Common myeloid progenitor, CD34-positive (primary cell): ENCODE results near the gene PPP1R9B.

ENCODE experiments used
- CTCF ChIA-PET: fragments of 350-600 bp; sonication (Branson Sonifier 250); formaldehyde crosslinking; loops from one replicate; lab custom pipeline; 2021; ENCODE audit warnings: antibody characterized with exemption; lab: Charles Lee
- POLR2A ChIA-PET: fragments of 350-600 bp; sonication (Branson Sonifier 250); formaldehyde crosslinking; loops from one replicate; lab custom pipeline; 2021; ENCODE audit warnings: antibody characterized with exemption; lab: Charles Lee
- DNase-seq, 3 donors: peaks; one replicate each; pipeline versions ENCODE4 v3.0.0 to v3.0.0-alpha.2; 2013
- H3K27ac ChIP-seq, 2 experiments: 1 replicate in 1 of 2; 2 replicates in 1 of 2; pipeline ENCODE4 v1.7.0; 2013; ENCODE audit warnings: inconsistent platforms in 2 of 2, low read length in 2 of 2, mild to moderate bottlenecking in 2 of 2, low read depth in 1 of 2, moderate library complexity in 1 of 2; ENCODE audit not compliant: severe bottlenecking in 2 of 2, insufficient read depth in 1 of 2, poor library complexity in 1 of 2
- H3K27me3 ChIP-seq, 5 experiments: replicated peaks in 2 of 5; 1 replicate in 3 of 5; 2 replicates in 2 of 5; pipeline versions ENCODE4 v1.6.1 to v1.7.0; 2013; ENCODE audit warnings: low read length in 4 of 5, mild to moderate bottlenecking in 2 of 5, moderate library complexity in 2 of 5, inconsistent platforms in 1 of 5; ENCODE audit not compliant: insufficient read depth in 5 of 5, control insufficient read depth in 4 of 5
- H3K36me3 ChIP-seq, 4 experiments: 1 replicate in 2 of 4; 2 replicates in 2 of 4; pipeline versions ENCODE4 v1.6.1 to v1.7.0; 2013; ENCODE audit warnings: low read length in 3 of 4, control low read depth in 1 of 4, mild to moderate bottlenecking in 1 of 4; ENCODE audit not compliant: control insufficient read depth in 4 of 4, insufficient read depth in 4 of 4
- H3K4me1 ChIP-seq, 4 experiments: 1 replicate in 3 of 4; 2 replicates in 1 of 4; pipeline versions ENCODE4 v1.6.1 to v1.7.1; 2013; ENCODE audit warnings: low read length in 3 of 4, mild to moderate bottlenecking in 3 of 4, control low read depth in 1 of 4, inconsistent platforms in 1 of 4, moderate library complexity in 1 of 4; ENCODE audit not compliant: control insufficient read depth in 4 of 4, insufficient read depth in 4 of 4; ENCODE audit errors: control extremely low read depth in 1 of 4
- H3K4me3 ChIP-seq, 7 experiments: 1 replicate in 4 of 7; 2 replicates in 3 of 7; pipeline versions ENCODE4 v1.5.1 to v1.7.0; 2013; ENCODE audit warnings: mild to moderate bottlenecking in 7 of 7, low read length in 6 of 7, moderate library complexity in 6 of 7, inconsistent platforms in 2 of 7, low read depth in 2 of 7, control low read depth in 1 of 7; ENCODE audit not compliant: insufficient read depth in 4 of 7, control insufficient read depth in 1 of 7; ENCODE audit errors: extremely low read depth in 1 of 7
- H3K9me3 ChIP-seq, 5 experiments: 1 replicate in 4 of 5; 2 replicates in 1 of 5; pipeline versions ENCODE4 v1.6.1 to v1.7.1; 2013; ENCODE audit warnings: low read length in 4 of 5, mild to moderate bottlenecking in 2 of 5, inconsistent platforms in 1 of 5, low read depth in 1 of 5, moderate library complexity in 1 of 5; ENCODE audit not compliant: control insufficient read depth in 4 of 5, insufficient read depth in 2 of 5; ENCODE audit errors: control extremely low read depth in 1 of 5
- WGBS: methylation state at CpG from one replicate; pipeline ENCODE4 v1.1.5; 2013; ENCODE audit not compliant: insufficient coverage; 5-methylcytosine and 5-hydroxymethylcytosine counted together

PPP1R9B gene

GRCh38 chr17:50167371-50167770, 16.9 kb upstream of the PPP1R9B start:
- ChIA-PET CTCF (interaction anchor here (1.1 to 7.7 kb wide), 7 partner anchors 10 to 129 kb away, joined by 3 to 87 read pairs (median 9); no protein-coding TSS in a partner anchor), POLR2A (no interaction called here)
- Histone ChIP-seq H3K27me3 (no peaks in the 10 kb centered on the region), H3K9me3 (no peaks in the 10 kb centered on the region), H3K27ac (no peak overlapping the region), H3K36me3 (no peaks in the 10 kb centered on the region), H3K4me1 (peaks cover under 1 to 21% (median 15%) of the 10 kb centered on the region in 4 experiments), H3K4me3 (no peak overlapping the region)
- 97% methylated on average over 17 of the region's 19 CpGs for WGBS
- DNase-seq = no peak

DNA sequence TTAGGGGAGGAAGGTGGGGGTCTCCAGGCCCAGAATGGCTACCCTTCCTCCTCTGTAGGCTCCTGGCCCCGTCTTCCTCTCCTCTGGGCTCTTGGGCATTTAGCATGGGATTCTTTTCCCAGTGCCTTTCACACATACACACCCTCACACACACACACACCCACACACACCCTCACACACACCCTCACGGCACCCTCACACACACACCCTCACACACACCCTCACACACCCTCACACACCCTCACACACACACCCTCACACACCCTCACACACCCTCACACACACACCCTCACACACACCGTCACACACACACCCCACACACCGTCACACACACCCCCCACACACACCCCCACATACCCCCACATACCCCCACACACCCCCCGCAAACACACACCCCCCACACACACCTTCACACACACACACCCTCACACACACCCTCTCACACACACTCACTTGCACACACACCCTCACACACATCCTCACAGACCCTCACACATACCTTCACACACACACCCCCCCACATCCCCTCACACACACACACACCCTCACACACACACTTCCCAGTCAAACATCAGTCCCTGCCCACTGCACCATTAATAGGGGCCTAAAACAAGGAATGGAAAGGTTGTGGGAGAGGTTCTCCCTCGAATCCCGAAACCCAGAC, 16.2 kb upstream of the PPP1R9B start:
- H3K27ac ChIP-seq = no peak overlapping the region
- POLR2A ChIA-PET = no interaction called here
- H3K4me1 ChIP-seq = peaks cover 4 to 28% (median 21%) of the 10 kb centered on the region in 4 experiments
- DNase-seq = no peak
- H3K36me3 ChIP-seq = no peaks in the 10 kb centered on the region
- CTCF ChIA-PET = interaction anchor here (1.1 to 5.4 kb wide), 9 partner anchors 8 to 130 kb away, joined by 3 to 46 read pairs (median 5); no protein-coding TSS in a partner anchor
- no peaks in the 10 kb centered on the region for H3K9me3 ChIP-seq
- no peaks in the 10 kb centered on the region for H3K27me3 ChIP-seq
- WGBS = 92% methylated on average over 2 of the region's 7 CpGs
- no peak overlapping the region for H3K4me3 ChIP-seq

DNA sequence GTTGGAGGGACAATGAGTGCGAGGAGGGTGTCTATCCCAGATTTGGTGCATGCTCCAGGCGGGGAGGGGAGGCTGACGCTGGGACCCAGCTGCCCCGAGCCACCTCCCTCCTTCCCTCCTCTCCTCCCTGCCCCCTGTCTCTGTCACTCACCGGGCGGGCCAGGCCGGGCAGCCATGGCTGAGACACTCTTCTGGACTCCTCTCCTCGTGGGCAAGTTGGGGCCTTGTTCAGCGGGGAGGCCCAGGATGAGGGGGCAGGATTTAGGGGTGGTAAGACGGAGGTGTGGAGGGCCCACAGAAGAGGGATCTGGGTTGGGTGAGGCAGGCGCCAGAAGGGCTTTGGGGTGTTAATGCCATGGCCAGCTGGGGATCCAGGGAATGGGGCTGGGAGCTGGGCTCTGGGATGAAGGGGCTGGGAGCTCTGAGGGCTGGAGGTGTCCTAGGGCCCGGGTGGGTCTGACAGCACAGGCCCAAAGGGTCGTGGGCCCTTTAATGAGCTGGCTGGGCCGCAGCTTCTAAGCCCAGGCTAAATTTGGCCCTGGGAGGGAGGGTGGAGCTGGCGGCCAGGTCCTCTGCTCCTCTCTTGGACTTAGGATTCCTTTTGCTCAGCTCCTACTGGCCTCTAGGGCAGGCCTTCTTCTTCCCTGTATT, 15.5 kb upstream of the PPP1R9B start, which contains the start of gene SGCA:
Gene SGCA, plus strand, starts transcription at position 139 of the 651 bp plus-strand sequence. Its CDS starts 36 bp downstream, at position 175.
- Histone ChIP-seq H3K27ac (no peak within 1 kb of the TSS), H3K9me3 (no peaks in the 10 kb centered on the region), H3K27me3 (no peaks in the 10 kb centered on the region), H3K36me3 (no peaks in the 10 kb centered on the region), H3K4me3 (no peak within 1 kb of the TSS), H3K4me1 (peaks cover 6 to 33% (median 25%) of the 10 kb centered on the region in 4 experiments)
- DNase-seq = no peak
- WGBS = 84% methylated on average over 7 of the region's 15 CpGs
- ChIA-PET CTCF (interaction anchor here (1.1 to 3.0 kb wide), 8 partner anchors 9 to 72 kb away, joined by 3 to 11 read pairs (median 6); no protein-coding TSS in a partner anchor), POLR2A (no interaction called here)

DNA sequence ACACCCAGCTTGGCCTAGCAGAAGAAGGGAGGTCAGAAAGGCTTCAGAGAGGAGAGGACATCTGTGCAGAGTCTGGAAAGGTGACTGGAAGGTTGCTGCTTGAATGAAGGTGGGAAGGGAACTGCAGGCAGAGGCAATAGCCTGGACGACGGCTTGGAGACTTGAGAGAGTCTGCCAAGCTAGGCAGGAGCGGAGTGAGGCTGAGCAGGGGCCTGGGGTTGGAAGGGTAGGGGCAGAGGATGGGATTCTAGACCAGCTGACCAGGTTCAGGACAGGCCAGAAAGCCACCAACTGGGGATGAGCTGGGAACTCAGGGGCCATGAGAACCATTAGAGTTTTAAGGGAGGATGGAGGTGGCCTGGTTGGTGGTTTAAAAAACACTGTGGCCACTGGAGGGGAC, 15.0 kb upstream of the PPP1R9B start:
- POLR2A ChIA-PET = no interaction called here
- 96% methylated on average over 3 of the region's 3 CpGs for WGBS
- H3K27me3 ChIP-seq = no peaks in the 10 kb centered on the region

DNA sequence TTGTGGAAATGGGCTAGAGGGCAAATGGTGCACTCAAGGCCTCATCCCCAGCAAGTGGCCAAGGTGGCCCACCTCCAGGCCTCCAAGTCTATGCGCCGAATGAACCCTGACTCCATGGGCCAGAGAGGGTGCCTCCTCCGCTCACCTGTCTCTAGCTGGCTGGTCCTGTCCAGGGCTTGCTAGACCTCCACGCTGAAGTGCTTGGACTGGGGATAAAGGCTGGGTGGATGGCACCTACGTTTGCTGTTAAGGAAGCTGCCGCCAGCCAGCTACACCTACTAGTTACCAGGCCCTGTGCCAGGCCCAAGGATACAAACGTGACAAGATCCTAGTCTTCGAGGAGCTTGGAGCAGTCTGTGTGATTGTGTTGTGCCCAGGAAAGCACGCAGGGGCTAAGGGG, 14.6 kb upstream of the PPP1R9B start:
- Histone ChIP-seq H3K36me3 (no peaks in the 10 kb centered on the region), H3K27me3 (no peaks in the 10 kb centered on the region), H3K9me3 (no peaks in the 10 kb centered on the region), H3K4me1 (peaks cover 9 to 37% (median 29%) of the 10 kb centered on the region in 4 experiments), H3K4me3 (no peak overlapping the region), H3K27ac (no peak overlapping the region)
- ChIA-PET CTCF (interaction anchor here (1.4 to 3.0 kb wide), 8 partner anchors 10 to 133 kb away, joined by 4 to 11 read pairs (median 6); no protein-coding TSS in a partner anchor), POLR2A (no interaction called here)
- DNase-seq = no peak
- WGBS = 99% methylated on average over 9 of the region's 9 CpGs

More for the DNA sequence above, 15.0 kb upstream of the PPP1R9B start:
- CTCF ChIA-PET = interaction anchor here (1.1 to 3.0 kb wide), 10 partner anchors 9 to 132 kb away, joined by 3 to 11 read pairs (median 6); no protein-coding TSS in a partner anchor
- H3K27ac ChIP-seq = no peak overlapping the region
- no peaks in the 10 kb centered on the region for H3K9me3 ChIP-seq
- H3K36me3 ChIP-seq = no peaks in the 10 kb centered on the region
- DNase-seq = no peak
- H3K4me1 ChIP-seq = peaks cover 9 to 37% (median 29%) of the 10 kb centered on the region in 4 experiments
- H3K4me3 ChIP-seq = no peak overlapping the region

- no peak overlapping the region for H3K27ac ChIP-seq
- ChIA-PET POLR2A (no interaction called here), CTCF (interaction anchor here (1.4 to 3.0 kb wide), 7 partner anchors 10 to 133 kb away, joined by 4 to 9 read pairs (median 6); no protein-coding TSS in a partner anchor)
- peaks cover 9 to 37% (median 29%) of the 10 kb centered on the region in 4 experiments for H3K4me1 ChIP-seq
- no peaks in the 10 kb centered on the region for H3K36me3 ChIP-seq
- H3K27me3 ChIP-seq = no peaks in the 10 kb centered on the region
- no peak for DNase-seq
- no peaks in the 10 kb centered on the region for H3K9me3 ChIP-seq
- 100% methylated on average over 2 of the region's 2 CpGs for WGBS
- H3K4me3 ChIP-seq = no peak overlapping the region
These were observed 14.2 kb upstream of the PPP1R9B start for GRCh38 chr17:50164697-50164988.
